HepG2 (cell line): Measurements from ENCODE around the gene RMI1. TPM values are rescaled to one million over a fixed set of nuclear protein-coding genes. Genes with fewer than 3 reads are reported as not detected.

Source experiments
- DMAP1 ChIP-seq: IDR thresholded peaks from 2 replicates; pipeline ENCODE4 v1.6.1; 2016
- EP300 ChIP-seq, 3 experiments: sonication (generic) in 1 of 3; formaldehyde crosslinking in 1 of 3; IDR thresholded peaks; 2 replicates each; pipeline versions ENCODE4 v1.5.1 to v1.6.1; 2011 to 2020; ENCODE audit warnings: low read depth in 2 of 3, low read length in 2 of 3, borderline replicate concordance in 1 of 3, improper control_type of control experiment in 1 of 3, mild to moderate bottlenecking in 1 of 3, missing genetic modification reagents in 1 of 3, moderate library complexity in 1 of 3
- ERF ChIP-seq: IDR thresholded peaks from 2 replicates; pipeline ENCODE4 v1.6.1; 2018; ENCODE audit warnings: missing biosample characterization, missing genetic modification reagents
- HIVEP1 ChIP-seq: sonication (generic); formaldehyde crosslinking; IDR thresholded peaks from 2 replicates; pipeline ENCODE4 v1.4.0; 2020; ENCODE audit warnings: mild to moderate bottlenecking, missing genetic modification reagents
- NFATC3 ChIP-seq: sonication (generic); formaldehyde crosslinking; IDR thresholded peaks from 2 replicates; pipeline ENCODE4 v1.5.1; 2020; ENCODE audit warnings: mild to moderate bottlenecking, missing genetic modification reagents
- PHB2 ChIP-seq: fragments of 450-650 bp; IDR thresholded peaks from 2 replicates; pipeline ENCODE4 v1.6.1; 2018; ENCODE audit not compliant: partially characterized antibody
- PRPF4 ChIP-seq: fragments of 200-400 bp; formaldehyde crosslinking; IDR thresholded peaks from 2 replicates; pipeline ENCODE4 v1.6.1; 2016; ENCODE audit warnings: low read length, low read depth; ENCODE audit not compliant: poor library complexity, severe bottlenecking
- SKI ChIP-seq: fragments of 450-650 bp; IDR thresholded peaks from one replicate; pipeline ENCODE4 v1.6.1; 2018; ENCODE audit warnings: mild to moderate bottlenecking; ENCODE audit not compliant: partially characterized antibody
- SMARCC2 ChIP-seq: fragments of 450-650 bp; IDR thresholded peaks from 2 replicates; pipeline ENCODE4 v1.6.1; 2017; ENCODE audit warnings: antibody characterized with exemption, mild to moderate bottlenecking
- THAP11 ChIP-seq: IDR thresholded peaks from 2 replicates; pipeline ENCODE4 v1.6.1; 2016; ENCODE audit warnings: missing biosample characterization, missing genetic modification reagents
- ZBTB40 ChIP-seq, 2 experiments: fragments of 450-650 bp in 1 of 2; sonication (generic) in 1 of 2; formaldehyde crosslinking in 1 of 2; IDR thresholded peaks; 2 replicates each; pipeline versions ENCODE4 v1.6.1 to v1.8.0; 2016 to 2022; ENCODE audit warnings: antibody characterized with exemption in 1 of 2, mild to moderate bottlenecking in 1 of 2, missing genetic modification reagents in 1 of 2
- ZFP62 ChIP-seq: sonication (generic); formaldehyde crosslinking; IDR thresholded peaks from 2 replicates; pipeline ENCODE4 v1.4.0; 2020; ENCODE audit warnings: missing genetic modification reagents
- ZNF121 ChIP-seq: sonication (generic); formaldehyde crosslinking; IDR thresholded peaks from 2 replicates; pipeline ENCODE4 v1.5.0; 2020; ENCODE audit warnings: mild to moderate bottlenecking, missing genetic modification reagents
- ZNF225 ChIP-seq: sonication (generic); formaldehyde crosslinking; IDR thresholded peaks from 2 replicates; pipeline ENCODE4 v1.4.0; 2020; ENCODE audit warnings: mild to moderate bottlenecking, missing genetic modification reagents
- polyA plus RNA-seq, 8 experiments: library from polyadenylated mRNA; depleted of rRNA in 3 of 8; stranded (reverse) in 7 of 8; unstranded in 1 of 8; fragments of >200 nt; fragmentation: Illumina TruSeq in 4 of 8; extraction: Trizol in 4 of 8; gene quantifications; 2 replicates each; pipeline versions ENCODE4 v1.2.1 to v1.2.3, GENCODE V29; 2011 to 2016; ENCODE audit warnings: low read depth in 4 of 8, missing spikeins in 1 of 8, mixed read lengths in 1 of 8; ENCODE audit not compliant: insufficient read depth in 1 of 8
- total RNA-seq, 5 experiments: library from RNA; depleted of rRNA; stranded (reverse); fragments of >200 nt; fragmentation: Illumina TruSeq; extraction: Trizol; gene quantifications; 2 replicates each; pipeline ENCODE4 v1.2.3, GENCODE V29; 2016; ENCODE audit warnings: low read depth in 1 of 5
- TF ChIP-seq, protein P1 (sequence below), 2 experiments: sonication (generic) in 1 of 2; formaldehyde crosslinking in 1 of 2; IDR thresholded peaks; 2 replicates each; pipeline versions ENCODE4 v1.4.0 to v1.6.1; 2018 to 2020; ENCODE audit warnings: missing genetic modification reagents in 2 of 2, borderline replicate concordance in 1 of 2, low read depth in 1 of 2, mild to moderate bottlenecking in 1 of 2, missing biosample characterization in 1 of 2
- TF ChIP-seq, protein P2 (sequence below): sonication (generic); formaldehyde crosslinking; IDR thresholded peaks from 2 replicates; pipeline ENCODE4 v1.4.0; 2020; ENCODE audit warnings: low read depth, mild to moderate bottlenecking, missing genetic modification reagents

RMI1 gene
- total and polyA plus RNA-seq, 2 of the 13 experiments (the other 11 are each of a cell fraction or from before 2014, with no cell fraction given): 0.54 to 3.7 TPM

- TF ChIP-seq ZBTB40 (IDR thresholded peaks at IDR 0.05) (peak; percentile 42; the same call in 1 of the 2 replicates), ZBTB40 (CRISPR knock-in tag; IDR thresholded peaks at IDR 0.05) (peak; percentile 81; the same call in 1 of the 2 replicates), SKI (peak; percentile 54), ERF (CRISPR knock-in tag) (peak; percentile 68; the same call in 1 of the 2 replicates), THAP11 (CRISPR knock-in tag) (peak; percentile 74; the same call in 1 of the 2 replicates), DMAP1 (CRISPR knock-in tag) (peak; percentile 95), NFATC3 (CRISPR knock-in tag) (no peak), ZFP62 (CRISPR knock-in tag) (no peak), PRPF4 (no peak), PHB2 (no peak), ZNF225 (CRISPR knock-in tag) (peak; percentile 34; the same call in 1 of the 2 replicates), HIVEP1 (peak; percentile 63), SMARCC2 (no peak), ZNF121 (0 out of 2 replicates have a peak, but pooled peaks have one; percentile 27), EP300 (IDR thresholded peaks at IDR 0.05; ENCODE audit: low read depth in 2 of 2, low read length in 2 of 2) (no peak), EP300 (CRISPR knock-in tag; IDR thresholded peaks at IDR 0.05; ENCODE audit: borderline replicate concordance) (no peak; the same call in 1 of the 2 replicates)
- TF ChIP-seq, protein P1, sequence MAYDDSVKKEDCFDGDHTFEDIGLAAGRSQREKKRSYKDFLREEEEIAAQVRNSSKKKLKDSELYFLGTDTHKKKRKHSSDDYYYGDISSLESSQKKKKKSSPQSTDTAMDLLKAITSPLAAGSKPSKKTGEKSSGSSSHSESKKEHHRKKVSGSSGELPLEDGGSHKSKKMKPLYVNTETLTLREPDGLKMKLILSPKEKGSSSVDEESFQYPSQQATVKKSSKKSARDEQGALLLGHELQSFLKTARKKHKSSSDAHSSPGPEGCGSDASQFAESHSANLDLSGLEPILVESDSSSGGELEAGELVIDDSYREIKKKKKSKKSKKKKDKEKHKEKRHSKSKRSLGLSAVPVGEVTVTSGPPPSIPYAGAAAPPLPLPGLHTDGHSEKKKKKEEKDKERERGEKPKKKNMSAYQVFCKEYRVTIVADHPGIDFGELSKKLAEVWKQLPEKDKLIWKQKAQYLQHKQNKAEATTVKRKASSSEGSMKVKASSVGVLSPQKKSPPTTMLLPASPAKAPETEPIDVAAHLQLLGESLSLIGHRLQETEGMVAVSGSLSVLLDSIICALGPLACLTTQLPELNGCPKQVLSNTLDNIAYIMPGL (CRISPR knock-in tag; IDR thresholded peaks at IDR 0.05; ENCODE audit: borderline replicate concordance in 1 of 2, low read depth in 1 of 2): peak; percentile 50 to 72; a peak in 3 of 4 replicates
- TF ChIP-seq, protein P2, sequence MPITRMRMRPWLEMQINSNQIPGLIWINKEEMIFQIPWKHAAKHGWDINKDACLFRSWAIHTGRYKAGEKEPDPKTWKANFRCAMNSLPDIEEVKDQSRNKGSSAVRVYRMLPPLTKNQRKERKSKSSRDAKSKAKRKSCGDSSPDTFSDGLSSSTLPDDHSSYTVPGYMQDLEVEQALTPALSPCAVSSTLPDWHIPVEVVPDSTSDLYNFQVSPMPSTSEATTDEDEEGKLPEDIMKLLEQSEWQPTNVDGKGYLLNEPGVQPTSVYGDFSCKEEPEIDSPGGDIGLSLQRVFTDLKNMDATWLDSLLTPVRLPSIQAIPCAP (CRISPR knock-in tag): no peak
Measured at GRCh38 chr9:83956436-83957247, 24.0 kb upstream of the RMI1 start (continued).
